Liver (tissue), 9 donors: ENCODE measurements around the gene IL18RAP. TPM values are rescaled to one million over a fixed set of nuclear protein-coding genes. Genes with fewer than 3 reads are reported as not detected.

ENCODE experiments used
- DNase-seq: peaks from one replicate; pipeline ENCODE4 v3.0.0-alpha.2; 2017; ENCODE audit warnings: low spot score
- H3K27ac ChIP-seq, 2 donors: one replicate each; pipeline ENCODE4 v1.7.0; 2013; ENCODE audit warnings: inconsistent platforms in 2 of 2, low read length in 2 of 2, control low read depth in 1 of 2, low read depth in 1 of 2, mild to moderate bottlenecking in 1 of 2
- H3K27me3 ChIP-seq, 4 donors: one replicate each; pipeline versions ENCODE4 v1.6.1 to v1.7.0; 2013; ENCODE audit warnings: low read length in 3 of 4, inconsistent platforms in 1 of 4, mild to moderate bottlenecking in 1 of 4, moderate library complexity in 1 of 4; ENCODE audit not compliant: control insufficient read depth in 4 of 4, insufficient read depth in 4 of 4
- H3K36me3 ChIP-seq, 4 donors: one replicate each; pipeline versions ENCODE4 v1.6.1 to v1.7.0; 2013; ENCODE audit warnings: low read length in 3 of 4, mild to moderate bottlenecking in 3 of 4, low read depth in 1 of 4, moderate library complexity in 1 of 4; ENCODE audit not compliant: control insufficient read depth in 4 of 4, insufficient read depth in 3 of 4
- H3K4me1 ChIP-seq, 4 donors: one replicate each; pipeline versions ENCODE4 v1.6.1 to v1.7.0; 2013; ENCODE audit warnings: low read length in 3 of 4, mild to moderate bottlenecking in 3 of 4, moderate library complexity in 1 of 4; ENCODE audit not compliant: control insufficient read depth in 4 of 4, insufficient read depth in 4 of 4
- H3K4me3 ChIP-seq, 3 donors: one replicate each; pipeline versions ENCODE4 v1.6.1 to v1.7.0; 2013; ENCODE audit warnings: low read length in 3 of 3, control low read depth in 1 of 3, low read depth in 1 of 3, mild to moderate bottlenecking in 1 of 3
- H3K9ac ChIP-seq, 2 donors: one replicate each; pipeline ENCODE4 v1.7.0; 2013; ENCODE audit warnings: low read length in 2 of 2, mild to moderate bottlenecking in 2 of 2, moderate library complexity in 2 of 2, control low read depth in 1 of 2, low read depth in 1 of 2
- H3K9me3 ChIP-seq, 4 donors: one replicate each; pipeline versions ENCODE4 v1.6.1 to v1.7.0; 2013; ENCODE audit warnings: low read length in 3 of 4; ENCODE audit not compliant: control insufficient read depth in 4 of 4
- CTCF ChIP-seq: fragments of 150-350 bp; IDR thresholded peaks from 2 replicates; pipeline ENCODE4 v1.5.1; 2017; ENCODE audit warnings: improper control_type of control experiment, low read depth, low read length; ENCODE audit not compliant: missing input control
- EGR1 ChIP-seq, 2 donors: IDR thresholded peaks; 2 replicates each; pipeline ENCODE4 v1.6.1; 2016 to 2018; ENCODE audit warnings: antibody characterized with exemption in 2 of 2, low read depth in 2 of 2
- FOXA2 ChIP-seq: IDR thresholded peaks from 2 replicates; pipeline ENCODE4 v1.6.1; 2016; ENCODE audit warnings: antibody characterized with exemption
- GABPA ChIP-seq, 2 donors: IDR thresholded peaks in 1 of 2; conservative IDR thresholded peaks in 1 of 2; 2 replicates each; pipeline ENCODE4 v1.6.1; 2016; ENCODE audit warnings: antibody characterized with exemption in 2 of 2, mild to moderate bottlenecking in 1 of 2, moderate library complexity in 1 of 2
- HNF4A ChIP-seq, 2 donors: conservative IDR thresholded peaks; 2 replicates each; pipeline ENCODE4 v1.6.1; 2016; ENCODE audit warnings: antibody characterized with exemption in 2 of 2, mild to moderate bottlenecking in 2 of 2
- HNF4G ChIP-seq: IDR thresholded peaks from 2 replicates; pipeline ENCODE4 v1.6.1; 2016; ENCODE audit warnings: antibody characterized with exemption
- JUND ChIP-seq, 2 donors: IDR thresholded peaks; 2 replicates each; pipeline ENCODE4 v1.6.1; 2016; ENCODE audit warnings: antibody characterized with exemption in 2 of 2
- MAX ChIP-seq: IDR thresholded peaks from 2 replicates; pipeline ENCODE4 v1.6.1; 2016; ENCODE audit warnings: antibody characterized with exemption
- NR2F2 ChIP-seq: IDR thresholded peaks from 2 replicates; pipeline ENCODE4 v1.6.1; 2016; ENCODE audit warnings: antibody characterized with exemption
- TAF1 ChIP-seq: conservative IDR thresholded peaks from 2 replicates; pipeline ENCODE4 v1.6.1; 2016; ENCODE audit warnings: antibody characterized with exemption, mild to moderate bottlenecking
- WGBS: extraction: QIAGEN DNeasy Blood & Tissue Kit; methylation state at CpG from one replicate; pipeline ENCODE4 v1.1.7; 2013; 5-methylcytosine and 5-hydroxymethylcytosine counted together
- polyA plus RNA-seq, 2 donors: library from polyadenylated mRNA; stranded (reverse) in 1 of 2; unstranded in 1 of 2; fragments of 200-250 nt in 1 of 2; fragments of >200 nt in 1 of 2; fragmentation: Nextera tagmentation in 1 of 2; extraction: Ambion mirVana in 1 of 2; gene quantifications; one replicate each; pipeline versions ENCODE4 v1.2.1 to v1.2.3, GENCODE V29; 2013 to 2015
- total RNA-seq, 2 donors: library from RNA; depleted of rRNA; stranded (reverse); fragments of >200 nt; gene quantifications; one replicate each; pipeline ENCODE4 v1.2.3, GENCODE V29; 2014
- TF ChIP-seq, protein P1 (sequence below): IDR thresholded peaks from 2 replicates; pipeline ENCODE4 v1.6.1; 2016; ENCODE audit warnings: antibody characterized with exemption
- donor health status: healthy.
- donor health status: healthy.
- donor health status: healthy.
- donor health status: healthy.
- donor health status: healthy.

The IL18RAP gene
- total and polyA plus RNA-seq, 4 donors: 0.14 to 7.3 (median 1.4) TPM

DNA sequence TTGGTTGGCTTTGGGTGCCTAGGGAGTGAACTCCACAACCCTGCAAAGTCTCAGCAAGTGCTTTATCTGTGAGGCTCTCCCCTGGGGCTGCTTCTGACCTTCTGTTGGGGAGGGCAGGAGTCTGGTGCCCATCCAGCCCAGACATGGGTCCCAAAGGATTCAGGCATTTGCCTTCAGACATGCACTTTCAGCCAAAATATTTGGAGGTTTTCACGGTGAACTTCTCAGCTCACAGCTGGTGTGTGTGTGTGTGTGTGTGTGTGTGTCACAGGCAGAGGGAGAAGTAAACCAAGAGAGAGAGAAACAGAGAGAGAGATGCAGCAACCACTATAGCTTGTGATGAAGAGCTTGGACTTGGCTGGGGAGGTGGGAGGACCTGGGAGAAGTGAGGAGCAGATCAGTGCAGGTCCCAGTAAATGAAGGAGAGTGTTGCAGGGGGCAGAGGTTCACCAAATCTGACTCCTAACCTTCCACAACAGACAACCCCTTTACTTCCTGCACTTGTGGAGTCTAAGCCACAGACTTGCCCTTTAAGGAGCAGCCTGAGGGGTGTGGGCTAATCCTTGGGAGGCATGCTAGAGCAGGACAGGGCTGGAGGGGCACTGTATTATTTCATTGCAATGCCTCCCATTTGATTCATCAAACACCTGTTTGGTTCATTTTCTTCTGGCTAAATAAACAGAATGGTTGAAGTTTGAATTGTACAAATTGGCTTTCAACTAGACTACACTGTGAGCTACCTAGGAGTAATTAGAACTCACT lies 64.2 kb downstream of the IL18RAP start:
- DNase-seq: no peak
- no peaks in the 10 kb centered on the region for H3K9me3 ChIP-seq
- TF ChIP-seq HNF4A (conservative IDR thresholded peaks at IDR 0.05): no peak
- no peak overlapping the region for H3K9ac ChIP-seq
- H3K27ac ChIP-seq: no peak overlapping the region
- H3K4me3 ChIP-seq: no peak overlapping the region
- H3K27me3 ChIP-seq: no peaks in the 10 kb centered on the region
- no peaks in the 10 kb centered on the region for H3K4me1 ChIP-seq
- no peaks in the 10 kb centered on the region for H3K36me3 ChIP-seq
- WGBS: 83% methylated on average over 1 of the region's 1 CpG

- H3K4me1 ChIP-seq: no peaks in the 10 kb centered on the region
- H3K9ac ChIP-seq: no peak overlapping the region
- H3K36me3 ChIP-seq: no peaks in the 10 kb centered on the region
- TF ChIP-seq, protein P1, sequence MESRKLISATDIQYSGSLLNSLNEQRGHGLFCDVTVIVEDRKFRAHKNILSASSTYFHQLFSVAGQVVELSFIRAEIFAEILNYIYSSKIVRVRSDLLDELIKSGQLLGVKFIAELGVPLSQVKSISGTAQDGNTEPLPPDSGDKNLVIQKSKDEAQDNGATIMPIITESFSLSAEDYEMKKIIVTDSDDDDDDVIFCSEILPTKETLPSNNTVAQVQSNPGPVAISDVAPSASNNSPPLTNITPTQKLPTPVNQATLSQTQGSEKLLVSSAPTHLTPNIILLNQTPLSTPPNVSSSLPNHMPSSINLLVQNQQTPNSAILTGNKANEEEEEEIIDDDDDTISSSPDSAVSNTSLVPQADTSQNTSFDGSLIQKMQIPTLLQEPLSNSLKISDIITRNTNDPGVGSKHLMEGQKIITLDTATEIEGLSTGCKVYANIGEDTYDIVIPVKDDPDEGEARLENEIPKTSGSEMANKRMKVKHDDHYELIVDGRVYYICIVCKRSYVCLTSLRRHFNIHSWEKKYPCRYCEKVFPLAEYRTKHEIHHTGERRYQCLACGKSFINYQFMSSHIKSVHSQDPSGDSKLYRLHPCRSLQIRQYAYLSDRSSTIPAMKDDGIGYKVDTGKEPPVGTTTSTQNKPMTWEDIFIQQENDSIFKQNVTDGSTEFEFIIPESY: no peak
- TF ChIP-seq EGR1 (IDR thresholded peaks at IDR 0.05; ENCODE audit: low read depth in 2 of 2): no peak
- no peak for TF ChIP-seq JUND (IDR thresholded peaks at IDR 0.05)
- TF ChIP-seq HNF4G: no peak
- TF ChIP-seq CTCF: no peak
- TF ChIP-seq HNF4A (conservative IDR thresholded peaks at IDR 0.05): no peak
- TF ChIP-seq GABPA (IDR thresholded peaks at IDR 0.05 in 1 of 2, conservative IDR thresholded peaks at IDR 0.05 in 1 of 2): no peak
- no peak for TF ChIP-seq NR2F2
- no peak for DNase-seq
- no peaks in the 10 kb centered on the region for H3K9me3 ChIP-seq
- no peak overlapping the region for H3K27ac ChIP-seq
- no peaks in the 10 kb centered on the region for H3K27me3 ChIP-seq
- no peak overlapping the region for H3K4me3 ChIP-seq
- WGBS: 74% methylated on average over 8 of the region's 8 CpGs
These were observed 65.0 kb downstream of the IL18RAP start for GRCh38 chr2:102487761-102488462.

DNA sequence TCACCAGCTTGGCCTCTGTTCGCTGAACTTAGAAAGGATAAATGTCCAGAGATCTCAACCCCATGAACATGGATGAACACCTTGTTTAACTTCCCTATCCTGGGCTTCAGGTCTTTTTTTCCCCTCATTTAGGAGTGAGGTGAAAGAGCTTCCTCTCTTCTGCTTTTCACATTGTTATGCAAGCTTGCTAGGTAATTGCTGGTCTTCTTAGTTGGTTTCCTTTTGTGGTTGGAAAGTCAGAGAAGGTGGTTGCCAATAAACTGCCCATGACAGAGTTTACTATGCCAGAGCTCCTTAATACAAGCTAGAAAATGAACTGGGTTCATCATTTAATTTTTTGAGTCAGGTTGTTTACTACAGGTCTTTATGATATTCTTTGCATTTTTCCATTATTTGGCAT lies 66.7 kb downstream of the IL18RAP start:
- no peak overlapping the region for H3K27ac ChIP-seq
- no peak for DNase-seq
- H3K9me3 ChIP-seq: no peaks in the 10 kb centered on the region
- no peaks in the 10 kb centered on the region for H3K36me3 ChIP-seq
- no peaks in the 10 kb centered on the region for H3K27me3 ChIP-seq
- H3K4me1 ChIP-seq: no peaks in the 10 kb centered on the region
- TF ChIP-seq FOXA2 (no peak), EGR1 (IDR thresholded peaks at IDR 0.05; ENCODE audit: low read depth in 2 of 2) (no peak), HNF4A (conservative IDR thresholded peaks at IDR 0.05) (no peak), TAF1 (no peak), MAX (no peak)
- H3K4me3 ChIP-seq: no peak overlapping the region
- H3K9ac ChIP-seq: no peak overlapping the region
- WGBS: 84% methylated on average over 1 of the region's 1 CpG
